ENCODE data around the gene SMIM8.

The SMIM8 gene

DNA sequence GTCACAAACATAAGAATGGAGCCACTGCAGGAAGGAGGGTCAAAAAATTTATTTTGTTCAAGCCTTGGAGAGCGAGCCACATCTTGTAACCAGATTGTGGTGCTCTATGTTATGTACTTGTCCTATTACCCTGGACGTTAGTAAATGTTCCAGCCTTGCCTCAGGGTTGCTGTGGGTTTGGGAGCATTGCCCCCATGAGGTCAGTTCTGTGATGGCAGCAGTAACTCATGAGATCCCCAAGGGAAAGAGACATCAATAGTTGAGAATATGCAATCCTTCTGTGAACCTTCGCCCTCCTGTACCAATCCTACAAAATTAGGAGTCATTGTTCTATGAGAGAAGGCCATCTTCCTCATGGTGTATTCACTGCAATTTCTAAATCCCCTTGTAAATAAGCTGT lies 68.9 kb downstream of the SMIM8 start:
- DNase-seq (ENCODE audit: low spot score): no peak

Measured in CD4-positive, alpha-beta T cell treated with Interleukin-6 at 100 ng/mL for 8 hours (primary cell).